ENCODE results near the gene COA5.

The COA5 gene

DNA sequence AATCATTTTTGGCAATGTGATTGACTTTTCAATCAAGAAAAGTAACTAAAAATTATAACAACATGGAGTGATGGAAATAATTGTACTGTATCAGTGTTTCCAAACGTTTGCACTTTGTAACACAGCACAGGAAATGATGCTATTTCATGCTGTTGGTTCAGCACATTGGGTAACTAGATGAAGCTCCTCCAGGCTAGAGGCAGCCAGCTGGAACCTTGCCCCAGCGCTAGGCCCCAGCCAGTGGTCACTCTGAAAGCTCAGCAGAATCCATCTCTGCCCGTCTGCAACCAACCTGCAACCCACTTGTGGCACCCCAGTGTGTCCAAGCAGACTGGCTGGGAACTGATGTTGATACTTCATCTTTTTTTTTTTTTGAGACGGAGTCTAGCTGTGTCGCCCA, 15.3 kb upstream of the COA5 start:
- TF ChIP-seq, protein P1, sequence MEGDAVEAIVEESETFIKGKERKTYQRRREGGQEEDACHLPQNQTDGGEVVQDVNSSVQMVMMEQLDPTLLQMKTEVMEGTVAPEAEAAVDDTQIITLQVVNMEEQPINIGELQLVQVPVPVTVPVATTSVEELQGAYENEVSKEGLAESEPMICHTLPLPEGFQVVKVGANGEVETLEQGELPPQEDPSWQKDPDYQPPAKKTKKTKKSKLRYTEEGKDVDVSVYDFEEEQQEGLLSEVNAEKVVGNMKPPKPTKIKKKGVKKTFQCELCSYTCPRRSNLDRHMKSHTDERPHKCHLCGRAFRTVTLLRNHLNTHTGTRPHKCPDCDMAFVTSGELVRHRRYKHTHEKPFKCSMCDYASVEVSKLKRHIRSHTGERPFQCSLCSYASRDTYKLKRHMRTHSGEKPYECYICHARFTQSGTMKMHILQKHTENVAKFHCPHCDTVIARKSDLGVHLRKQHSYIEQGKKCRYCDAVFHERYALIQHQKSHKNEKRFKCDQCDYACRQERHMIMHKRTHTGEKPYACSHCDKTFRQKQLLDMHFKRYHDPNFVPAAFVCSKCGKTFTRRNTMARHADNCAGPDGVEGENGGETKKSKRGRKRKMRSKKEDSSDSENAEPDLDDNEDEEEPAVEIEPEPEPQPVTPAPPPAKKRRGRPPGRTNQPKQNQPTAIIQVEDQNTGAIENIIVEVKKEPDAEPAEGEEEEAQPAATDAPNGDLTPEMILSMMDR (IDR thresholded peaks at IDR 0.05; ENCODE audit: control insufficient read depth, extremely low read depth, insufficient read depth): no peak

DNA sequence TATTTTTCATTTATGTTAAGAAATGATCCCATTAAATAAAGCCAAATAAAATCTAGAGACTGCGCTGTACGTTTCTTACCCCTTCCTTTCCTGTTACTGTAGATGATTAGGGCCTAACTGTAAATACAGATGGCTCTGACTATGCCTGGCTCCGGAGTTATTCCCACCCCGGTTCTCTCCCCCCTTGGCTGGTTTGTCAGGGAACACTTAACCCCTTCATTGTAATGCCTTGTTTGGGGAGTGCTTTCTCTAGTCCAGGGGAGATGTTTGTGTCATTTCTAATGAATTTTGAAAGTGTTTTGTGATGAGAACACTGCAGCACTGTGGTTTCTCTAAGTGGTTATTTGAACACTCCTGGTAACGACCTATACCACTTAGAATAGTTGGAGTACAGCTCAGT, 8.8 kb upstream of the COA5 start:
- DNase-seq (ENCODE audit: low read depth): no peak
- TF ChIP-seq, protein P1 (IDR thresholded peaks at IDR 0.05; ENCODE audit: control insufficient read depth, extremely low read depth, insufficient read depth): no peak
- no peak overlapping the region for H3K4me3 ChIP-seq (ENCODE audit: low read depth, low read length)

More for the DNA sequence above, 15.3 kb upstream of the COA5 start:
- no peak for DNase-seq (ENCODE audit: low read depth)
- H3K4me3 ChIP-seq (ENCODE audit: low read depth, low read length): no peak overlapping the region

- no peak overlapping the region for H3K4me3 ChIP-seq (ENCODE audit: low read depth, low read length)
- TF ChIP-seq, protein P1 (IDR thresholded peaks at IDR 0.05; ENCODE audit: control insufficient read depth, extremely low read depth, insufficient read depth): no peak
- no peak for DNase-seq (ENCODE audit: low read depth)
Measured at GRCh38 chr2:98615481-98615880, 7.2 kb upstream of the COA5 start.

DNA sequence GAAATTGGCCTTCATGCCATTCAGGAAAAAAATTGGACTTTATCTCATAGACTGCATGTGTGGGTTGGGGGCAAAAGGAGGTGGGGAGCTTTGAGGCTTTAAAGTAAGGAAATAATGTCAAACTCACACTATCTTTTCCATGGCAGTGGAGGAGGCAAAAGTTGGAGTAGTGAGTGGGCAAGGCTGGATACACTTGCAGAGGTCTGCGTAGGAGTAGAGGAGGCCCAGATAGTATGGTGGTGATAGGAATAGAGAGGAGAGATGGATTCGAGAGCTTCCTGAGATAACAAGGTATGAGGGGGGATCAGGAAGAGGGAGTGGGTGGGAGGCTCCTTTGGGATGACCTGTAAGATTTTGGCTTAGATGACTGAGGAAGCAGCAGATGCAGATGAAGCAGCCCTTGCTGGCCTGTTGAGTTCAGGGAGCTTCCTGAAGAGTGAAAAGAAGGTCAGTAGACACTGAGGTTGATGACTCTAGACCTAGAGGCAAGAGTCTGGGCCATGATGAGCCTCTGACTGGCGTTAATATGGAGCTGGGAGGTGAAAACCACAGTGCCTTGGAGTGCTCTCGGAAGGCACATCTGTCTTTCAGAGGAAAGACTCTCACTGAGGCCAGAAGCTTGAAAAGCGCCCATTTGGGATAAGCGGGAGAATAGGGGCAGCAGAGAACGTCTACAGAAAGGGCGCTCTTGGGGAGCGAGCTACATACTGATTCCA, 5.9 kb upstream of the COA5 start:
- no peak for DNase-seq (ENCODE audit: low read depth)
- TF ChIP-seq, protein P1 (IDR thresholded peaks at IDR 0.05; ENCODE audit: control insufficient read depth, extremely low read depth, insufficient read depth): no peak
- H3K4me3 ChIP-seq (ENCODE audit: low read depth, low read length): no peak overlapping the region

GRCh38 chr2:98608962-98609604, 771 bp upstream of the COA5 start:
- TF ChIP-seq, protein P1 (IDR thresholded peaks at IDR 0.05; ENCODE audit: control insufficient read depth, extremely low read depth, insufficient read depth): no peak
- no peak for DNase-seq (ENCODE audit: low read depth)
- peak overlapping the region; percentile 93 for H3K4me3 ChIP-seq (ENCODE audit: low read depth, low read length)

- TF ChIP-seq, protein P1 (IDR thresholded peaks at IDR 0.05; ENCODE audit: control insufficient read depth, extremely low read depth, insufficient read depth): no peak
- peak overlapping the region; percentile 93 for H3K4me3 ChIP-seq (ENCODE audit: low read depth, low read length)
- no peak for DNase-seq (ENCODE audit: low read depth)
Measured at GRCh38 chr2:98607741-98608115, 584 bp downstream of the COA5 start.
